Measurements from ENCODE around the gene KPNA2. TPM values are rescaled to one million over a fixed set of nuclear protein-coding genes. Genes with fewer than 3 reads are reported as not detected.

Gene KPNA2
- total and polyA plus RNA-seq, 9 of the 15 experiments (the other 6 are each of a cell fraction or from before 2014, with no cell fraction given), result 132 to 984 (median 241) TPM

- TF ChIP-seq KDM1A (IDR thresholded peaks at IDR 0.05) (no peak), ZNF449 (CRISPR knock-in tag; IDR thresholded peaks at IDR 0.05) (peak; percentile 62; the same call in 1 of the 2 replicates), POLR2A (conservative IDR thresholded peaks at IDR 0.05) (peak; percentile 85), TCF7 (IDR thresholded peaks at IDR 0.05; ENCODE audit: borderline replicate concordance) (no peak), LEF1 (IDR thresholded peaks at IDR 0.05) (no peak), SMAD2 (IDR thresholded peaks at IDR 0.05; ENCODE audit: low read depth, low read length) (no peak), CTBP1 (IDR thresholded peaks at IDR 0.05; ENCODE audit: borderline replicate concordance) (peak; percentile 69), ZNF121 (CRISPR knock-in tag; conservative IDR thresholded peaks at IDR 0.05) (no peak), NR0B1 (IDR thresholded peaks at IDR 0.05; ENCODE audit: partially characterized antibody) (no peak), SMARCB1 (IDR thresholded peaks at IDR 0.05; ENCODE audit: insufficient read length, low read depth) (no peak), KLF16 (IDR thresholded peaks at IDR 0.05) (no peak), PTBP1 (IDR thresholded peaks at IDR 0.05; ENCODE audit: low read depth, low read length) (no peak), RUNX1 (IDR thresholded peaks at IDR 0.05; ENCODE audit: low read depth) (no peak), STAT5A (IDR thresholded peaks at IDR 0.05; ENCODE audit: borderline replicate concordance, low read length) (no peak), SMAD1 (IDR thresholded peaks at IDR 0.05; ENCODE audit: low read depth, low read length, partially characterized antibody) (no peak), ZNF41 (CRISPR knock-in tag; conservative IDR thresholded peaks at IDR 0.05) (no peak), THRB (CRISPR knock-in tag; conservative IDR thresholded peaks at IDR 0.05) (no peak), ZNF75A (CRISPR knock-in tag; IDR thresholded peaks at IDR 0.05) (no peak), MTF1 (CRISPR knock-in tag; IDR thresholded peaks at IDR 0.05; ENCODE audit: borderline replicate concordance) (no peak), LCOR (CRISPR knock-in tag; IDR thresholded peaks at IDR 0.05) (no peak), TAF1 (IDR thresholded peaks at IDR 0.05; ENCODE audit: control insufficient read depth, extremely low read depth, insufficient read depth, low read length, severe bottlenecking) (no peak), ERF (CRISPR knock-in tag; IDR thresholded peaks at IDR 0.05) (peak; percentile 62; the same call in 1 of the 2 replicates), OTX1 (CRISPR knock-in tag; IDR thresholded peaks at IDR 0.05) (no peak), SP1 (CRISPR knock-in tag; IDR thresholded peaks at IDR 0.05) (no peak), ZBTB12 (CRISPR knock-in tag; IDR thresholded peaks at IDR 0.05) (no peak)
These were observed 42.2 kb upstream of the KPNA2 start (continued) for GRCh38 chr17:67993153-67993997.

Measured in K562 (cell line).